ENCODE results near the gene EEF1AKMT1. TPM values are rescaled to one million over a fixed set of nuclear protein-coding genes. Genes with fewer than 3 reads are reported as not detected.
A peak's percentile ranks its signal among the peaks of the same experiment; 100 is the strongest.

The EEF1AKMT1 gene
- total RNA-seq, 4 donors from 2014 or later, result 13.1 to 18.7 (median 14.8) TPM

DNA sequence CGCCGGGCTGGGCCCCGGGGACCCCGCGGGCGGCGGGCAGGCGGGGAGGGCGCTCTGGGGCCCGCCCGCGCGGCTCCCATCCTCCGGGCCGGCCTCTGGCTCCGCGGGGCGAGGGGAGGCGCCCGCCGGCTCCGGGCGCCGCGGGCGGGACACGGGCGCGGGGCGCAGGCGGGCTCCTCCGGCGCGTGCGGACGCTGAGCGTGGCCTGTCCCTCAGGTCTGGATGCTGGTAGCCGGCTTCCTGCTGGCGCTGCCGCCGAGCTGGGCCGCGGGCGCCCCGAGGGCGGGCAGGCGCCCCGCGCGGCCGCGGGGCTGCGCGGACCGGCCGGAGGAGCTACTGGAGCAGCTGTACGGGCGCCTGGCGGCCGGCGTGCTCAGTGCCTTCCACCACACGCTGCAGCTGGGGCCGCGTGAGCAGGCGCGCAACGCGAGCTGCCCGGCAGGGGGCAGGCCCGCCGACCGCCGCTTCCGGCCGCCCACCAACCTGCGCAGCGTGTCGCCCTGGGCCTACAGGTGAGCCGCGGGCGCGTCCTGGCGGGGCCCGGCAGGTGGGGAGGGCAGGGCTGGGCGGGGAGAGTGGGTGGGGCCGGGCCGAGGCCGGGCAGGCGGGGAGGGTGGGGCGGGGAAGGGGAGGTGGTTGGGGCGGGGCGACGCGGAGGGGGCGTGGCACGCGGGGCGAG lies 69.8 kb downstream of the EEF1AKMT1 start:
- Histone ChIP-seq H3K4me1 (peaks cover 7 to 29% (median 24%) of the 10 kb centered on the region in 4 donors), H3K27me3 (no peaks in the 10 kb centered on the region), H3K4me3 (peak overlapping the region; percentile 66 to 88 (median 76)), H3K36me3 (no peaks in the 10 kb centered on the region), H3K27ac (replicated peaks in 1 of 4) (peak overlapping the region; percentile 63 to 81 (median 69)), H3K9me3 (no peaks in the 10 kb centered on the region)
- no CpG with 5 or more reads among the region's 98 CpGs for WGBS
- DNase-seq (ENCODE audit: extremely low spot score), result no peak
- intact Hi-C loops (cut with DNase I), result no loop called here
- TF ChIP-seq POLR2AphosphoS5 (IDR thresholded peaks at IDR 0.05) (peak; percentile 35 to 51), POLR2A (IDR thresholded peaks at IDR 0.05; ENCODE audit: low read depth) (no peak), EP300 (IDR thresholded peaks at IDR 0.05) (no peak)
- TF ChIP-seq, protein P1, sequence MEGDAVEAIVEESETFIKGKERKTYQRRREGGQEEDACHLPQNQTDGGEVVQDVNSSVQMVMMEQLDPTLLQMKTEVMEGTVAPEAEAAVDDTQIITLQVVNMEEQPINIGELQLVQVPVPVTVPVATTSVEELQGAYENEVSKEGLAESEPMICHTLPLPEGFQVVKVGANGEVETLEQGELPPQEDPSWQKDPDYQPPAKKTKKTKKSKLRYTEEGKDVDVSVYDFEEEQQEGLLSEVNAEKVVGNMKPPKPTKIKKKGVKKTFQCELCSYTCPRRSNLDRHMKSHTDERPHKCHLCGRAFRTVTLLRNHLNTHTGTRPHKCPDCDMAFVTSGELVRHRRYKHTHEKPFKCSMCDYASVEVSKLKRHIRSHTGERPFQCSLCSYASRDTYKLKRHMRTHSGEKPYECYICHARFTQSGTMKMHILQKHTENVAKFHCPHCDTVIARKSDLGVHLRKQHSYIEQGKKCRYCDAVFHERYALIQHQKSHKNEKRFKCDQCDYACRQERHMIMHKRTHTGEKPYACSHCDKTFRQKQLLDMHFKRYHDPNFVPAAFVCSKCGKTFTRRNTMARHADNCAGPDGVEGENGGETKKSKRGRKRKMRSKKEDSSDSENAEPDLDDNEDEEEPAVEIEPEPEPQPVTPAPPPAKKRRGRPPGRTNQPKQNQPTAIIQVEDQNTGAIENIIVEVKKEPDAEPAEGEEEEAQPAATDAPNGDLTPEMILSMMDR (IDR thresholded peaks at IDR 0.05), result peak; percentile 59 to 77 (median 65)

DNA sequence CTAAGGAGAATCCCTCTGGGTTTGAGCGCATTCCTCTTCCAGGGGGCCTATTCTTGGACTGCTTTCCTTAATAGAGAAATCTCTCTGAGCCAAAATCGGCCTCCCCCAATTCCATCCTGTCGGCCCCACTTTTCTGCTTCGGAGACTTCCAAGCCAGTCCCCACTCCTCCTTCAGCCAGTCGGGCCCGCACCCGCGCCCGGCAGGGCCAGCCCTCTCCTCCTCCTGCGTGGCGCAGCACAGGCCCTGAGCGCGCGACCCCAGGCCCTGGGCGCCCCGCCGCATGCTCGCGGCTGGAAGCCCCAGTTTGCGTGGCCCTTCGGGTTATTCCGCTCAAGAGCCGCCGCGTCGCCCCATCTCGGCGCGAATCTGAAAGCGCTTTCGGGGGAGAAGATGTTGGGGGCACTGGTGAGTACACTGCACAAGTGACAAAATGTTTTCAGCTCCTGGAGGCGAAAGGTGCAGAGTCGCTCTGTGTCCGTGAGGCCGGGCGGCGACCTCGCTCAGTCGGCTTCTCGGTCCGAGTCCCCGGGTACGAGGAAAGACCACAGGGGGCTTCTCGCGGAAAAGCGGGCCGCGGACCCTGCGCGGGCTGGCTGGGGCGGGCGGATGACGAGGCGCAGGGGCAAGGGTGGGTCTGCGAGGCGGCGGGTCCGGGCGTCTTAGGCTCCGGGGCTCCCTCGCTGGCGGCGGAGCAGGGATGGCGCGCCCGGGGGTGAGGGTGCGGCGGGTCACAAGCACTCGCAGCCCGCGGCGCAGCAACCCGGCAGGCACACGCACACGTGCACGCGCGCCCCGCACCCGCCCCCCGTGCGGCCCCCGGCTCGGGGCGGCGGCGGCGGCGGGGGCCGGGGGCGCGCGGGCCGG lies 70.6 kb downstream of the EEF1AKMT1 start, which contains the start of gene IL17D:
IL17D (plus strand) TSS at position 785 of the 865 bp plus-strand sequence. CDS start 303 bp downstream, outside the sequence.
- WGBS, result under 1% methylated on average over 11 of the region's 94 CpGs
- Histone ChIP-seq H3K27me3 (no peaks in the 10 kb centered on the region), H3K9me3 (no peaks in the 10 kb centered on the region), H3K4me1 (peaks cover 7 to 25% (median 20%) of the 10 kb centered on the region in 4 donors), H3K27ac (replicated peaks in 1 of 4) (peak within 1 kb of the TSS; percentile 63 to 83 (median 80)), H3K36me3 (no peaks in the 10 kb centered on the region), H3K4me3 (peak within 1 kb of the TSS; percentile 66 to 88 (median 76))
- intact Hi-C loops (cut with DNase I), result no loop called here
- TF ChIP-seq EP300 (IDR thresholded peaks at IDR 0.05) (no peak), POLR2AphosphoS5 (IDR thresholded peaks at IDR 0.05) (no peak), POLR2A (IDR thresholded peaks at IDR 0.05; ENCODE audit: low read depth) (no peak)
- TF ChIP-seq, protein P1 (IDR thresholded peaks at IDR 0.05), result no peak
- no peak for DNase-seq (ENCODE audit: extremely low spot score)

DNA sequence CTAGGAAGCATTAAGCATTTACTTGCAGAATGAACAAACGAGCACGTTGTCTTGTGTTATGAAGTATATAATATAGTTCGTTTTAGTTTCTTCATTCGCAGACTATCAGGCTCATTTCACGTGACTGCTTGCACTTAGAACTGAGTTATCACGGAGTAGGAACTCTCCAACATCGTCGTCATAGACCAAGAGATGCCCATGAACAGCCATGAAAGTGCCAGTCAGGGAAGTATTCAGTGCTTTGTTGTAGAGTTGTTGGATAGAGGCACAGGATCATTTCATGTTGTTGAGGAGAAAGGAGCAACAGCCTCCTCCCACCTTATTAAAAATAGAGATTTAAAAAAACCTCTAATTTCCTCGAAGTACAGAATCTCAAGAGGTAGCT lies 71.2 kb downstream of the EEF1AKMT1 start:
- 7% methylated on average over 9 of the region's 9 CpGs for WGBS
- Histone ChIP-seq H3K27me3 (no peaks in the 10 kb centered on the region), H3K4me3 (peak overlapping the region; percentile 66 to 88 (median 76)), H3K4me1 (peaks cover 7 to 23% (median 20%) of the 10 kb centered on the region in 4 donors), H3K36me3 (no peaks in the 10 kb centered on the region), H3K9me3 (no peaks in the 10 kb centered on the region), H3K27ac (replicated peaks in 1 of 4) (peak overlapping the region in 3 of 4 donors; percentile 59 to 82 (median 77))
- TF ChIP-seq, protein P1 (IDR thresholded peaks at IDR 0.05), result no peak
- TF ChIP-seq POLR2AphosphoS5 (IDR thresholded peaks at IDR 0.05), result peak; percentile 5 to 40
- intact Hi-C loops (cut with DNase I), result no loop called here
- no peak for DNase-seq (ENCODE audit: extremely low spot score)

DNA sequence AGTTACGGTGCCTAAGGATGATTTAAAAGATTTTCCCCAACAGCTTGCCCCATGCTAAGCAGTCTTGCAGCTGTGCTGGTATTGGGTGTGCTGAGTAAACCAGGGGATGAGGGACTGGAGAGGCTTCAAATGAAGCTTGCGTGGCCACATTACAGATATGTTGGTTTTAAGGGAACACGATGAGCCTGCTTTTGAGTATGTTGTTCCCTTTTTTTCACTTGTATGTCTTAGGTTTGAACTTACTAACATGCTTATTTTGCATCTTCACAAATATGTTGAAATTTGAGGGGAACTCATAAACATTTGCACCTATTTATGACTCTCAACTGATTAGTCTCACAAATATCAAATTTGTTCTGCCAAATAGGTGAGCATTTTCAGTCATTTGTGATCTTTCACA lies 72.3 kb downstream of the EEF1AKMT1 start:
- peaks cover 7 to 23% (median 20%) of the 10 kb centered on the region in 4 donors for H3K4me1 ChIP-seq
- TF ChIP-seq POLR2AphosphoS5 (IDR thresholded peaks at IDR 0.05), result no peak
- TF ChIP-seq POLR2A (IDR thresholded peaks at IDR 0.05; ENCODE audit: low read depth), result no peak
- TF ChIP-seq, protein P1 (IDR thresholded peaks at IDR 0.05), result no peak
- no peak for TF ChIP-seq EP300 (IDR thresholded peaks at IDR 0.05)
- DNase-seq (ENCODE audit: extremely low spot score), result no peak
- H3K4me3 ChIP-seq, result no peak overlapping the region
- H3K9me3 ChIP-seq, result no peaks in the 10 kb centered on the region
- H3K27me3 ChIP-seq, result no peaks in the 10 kb centered on the region
- 88% methylated on average over 3 of the region's 3 CpGs for WGBS
- H3K36me3 ChIP-seq, result no peaks in the 10 kb centered on the region
- intact Hi-C loops (cut with DNase I), result no loop called here
- no peak overlapping the region for H3K27ac ChIP-seq (replicated peaks in 1 of 4)
